Spleen (tissue), 7 donors: Measurements from ENCODE around the gene RBM17.

Experiments used
- CTCF ChIP-seq, 11 experiments: fragments of 200-600 bp in 7 of 11; fragments of 450-650 bp in 4 of 11; sonication (generic) in 4 of 11; IDR thresholded peaks in 8 of 11; conservative IDR thresholded peaks in 3 of 11; 1 replicate in 7 of 11; 2 replicates in 4 of 11; pipeline versions ENCODE4 v1.4.0 to v1.8.0; 2016 to 2021; ENCODE audit warnings: antibody characterized with exemption in 11 of 11, inconsistent platforms in 4 of 11, mild to moderate bottlenecking in 1 of 11
- POLR2A ChIP-seq, 3 donors: fragments of 450-650 bp; IDR thresholded peaks; one replicate each; pipeline ENCODE4 v1.5.1; 2017; ENCODE audit warnings: antibody characterized with exemption in 3 of 3, mild to moderate bottlenecking in 1 of 3
- donor health status: DM: no; HTN: no; CAD: no; lungs with moderate emphysema.
- donor health status: DM: no; HTN: no; CAD: no.
- donor health status: DM: no; HTN: no; CAD: no.

GRCh38 chr10:6074489-6075301, 14.1 kb upstream of the RBM17 start:
- TF ChIP-seq CTCF (IDR thresholded peaks at IDR 0.05 in 8 of 11, conservative IDR thresholded peaks at IDR 0.05 in 3 of 11) (no peak), POLR2A (IDR thresholded peaks at IDR 0.05) (no peak)
